SKM-1 treated with dmso at 0.1 percent for 144 hours (cell line): ENCODE measurements around the gene SRRM3.
A peak's percentile ranks its signal among the peaks of the same experiment; 100 is the strongest.
"Not testable (repeated sequence)": the region's sequence is repeated elsewhere in the genome, so short reads cannot be mapped to it uniquely, and the experiment has no call there.

Experiments used
- DNase-seq: peaks from one replicate; lab custom pipeline; 2025; ENCODE audit not compliant: unreplicated experiment; lab: John Stamatoyannopoulos, UW

Gene SRRM3

DNA sequence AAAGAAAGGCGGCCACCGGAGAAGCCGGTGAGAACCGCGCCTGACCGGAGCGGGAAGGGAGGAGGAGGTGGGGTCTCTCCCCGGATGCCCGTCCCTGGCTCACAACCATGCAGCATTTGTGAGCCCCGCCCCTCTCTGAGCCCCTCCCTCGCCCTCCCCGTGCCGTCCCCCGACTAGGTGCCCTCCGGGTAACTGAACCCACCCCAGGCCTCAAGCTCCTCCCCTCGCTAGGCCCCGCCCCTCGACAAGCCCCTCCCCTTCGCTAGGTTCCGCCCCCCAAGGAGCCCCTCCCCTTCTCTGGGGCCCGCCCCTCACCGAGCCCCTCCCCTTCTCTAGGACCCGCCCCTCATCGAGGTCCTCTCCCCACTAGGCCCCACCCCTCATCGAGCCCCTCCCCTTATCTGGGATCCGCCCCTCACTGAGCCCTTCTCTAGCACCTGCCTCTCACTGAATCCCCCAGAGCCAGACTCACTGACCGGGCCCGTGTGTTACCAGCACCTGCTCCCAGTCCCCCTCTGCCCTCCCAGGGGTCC, 58.5 kb downstream of the SRRM3 start:
- no peak for DNase-seq

DNA sequence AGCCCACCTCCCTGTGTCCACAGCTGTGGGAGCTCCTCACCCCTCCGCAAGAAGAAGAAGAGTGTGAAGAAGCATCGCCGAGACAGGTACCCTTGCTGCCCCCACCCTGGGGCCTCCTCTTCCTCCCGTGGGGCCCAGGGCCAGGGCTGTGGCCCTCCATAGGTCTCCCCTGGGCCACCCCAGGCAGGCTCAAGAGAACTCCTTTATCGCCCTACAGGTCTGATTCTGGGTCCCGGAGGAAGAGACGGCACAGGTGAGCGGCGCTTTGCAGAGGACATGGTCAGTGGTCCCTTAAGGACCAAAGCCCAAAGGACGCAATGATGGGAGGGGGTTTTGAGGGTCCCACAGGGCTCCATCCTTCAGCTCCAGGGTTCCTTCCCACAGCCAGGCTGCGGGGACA, 59.6 kb downstream of the SRRM3 start:
- no peak for DNase-seq

DNA sequence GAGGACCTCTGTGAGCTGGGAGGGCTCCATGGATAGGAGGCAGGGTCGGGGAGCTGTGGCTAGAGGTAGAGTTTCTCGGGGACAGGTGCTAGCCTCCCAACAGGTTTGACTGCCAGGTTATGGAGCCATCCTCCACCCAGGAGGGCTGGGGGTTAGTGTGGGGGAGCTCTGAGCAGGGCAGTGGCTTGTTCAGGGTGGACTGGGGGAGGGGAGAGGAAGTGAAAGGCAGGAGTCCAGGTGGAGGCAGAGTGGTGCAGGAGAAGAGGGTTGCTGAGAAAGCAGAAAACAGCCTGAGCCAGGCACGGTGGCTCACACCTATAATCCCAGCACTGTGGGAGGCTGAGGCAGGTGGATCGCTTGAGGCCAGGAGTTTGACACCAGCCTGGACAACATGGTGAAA, 60.2 kb downstream of the SRRM3 start:
- DNase-seq, result no peak

DNA sequence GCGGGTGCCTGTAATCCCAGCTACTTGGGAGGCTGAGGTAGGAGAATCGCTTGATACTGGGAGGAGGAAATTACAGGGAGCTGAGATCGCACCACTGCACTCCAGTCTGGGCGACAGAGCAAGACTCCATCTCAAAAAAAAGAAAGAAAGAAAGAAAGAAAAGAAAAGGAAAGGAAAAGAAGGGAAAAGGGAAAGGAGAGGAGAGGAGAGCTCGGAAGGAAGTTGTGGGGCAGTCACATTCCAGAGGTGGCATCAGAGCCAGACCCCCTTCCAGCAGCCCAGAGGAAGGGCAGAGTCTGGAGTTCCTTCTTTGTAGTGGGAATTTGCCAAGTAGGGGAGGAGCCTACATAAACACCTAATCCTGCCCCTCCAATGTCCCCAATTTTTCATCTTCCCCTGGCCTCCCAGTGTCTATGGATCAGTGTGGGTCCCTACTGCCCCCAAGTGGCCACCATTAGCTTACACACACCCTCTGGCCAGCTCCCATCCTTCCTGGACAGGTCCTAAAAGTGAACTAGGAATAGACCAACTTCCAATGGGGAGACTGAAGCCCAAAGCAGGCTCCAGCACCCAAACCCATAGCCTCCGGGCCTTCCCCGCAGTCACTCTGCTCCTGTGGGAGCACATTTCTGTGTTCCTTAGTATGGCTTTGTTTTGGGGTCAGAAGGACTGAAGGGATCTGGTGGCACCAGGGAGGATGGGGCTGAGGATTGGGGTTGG, 61.1 kb downstream of the SRRM3 start:
- peak; percentile 40 for DNase-seq

DNA sequence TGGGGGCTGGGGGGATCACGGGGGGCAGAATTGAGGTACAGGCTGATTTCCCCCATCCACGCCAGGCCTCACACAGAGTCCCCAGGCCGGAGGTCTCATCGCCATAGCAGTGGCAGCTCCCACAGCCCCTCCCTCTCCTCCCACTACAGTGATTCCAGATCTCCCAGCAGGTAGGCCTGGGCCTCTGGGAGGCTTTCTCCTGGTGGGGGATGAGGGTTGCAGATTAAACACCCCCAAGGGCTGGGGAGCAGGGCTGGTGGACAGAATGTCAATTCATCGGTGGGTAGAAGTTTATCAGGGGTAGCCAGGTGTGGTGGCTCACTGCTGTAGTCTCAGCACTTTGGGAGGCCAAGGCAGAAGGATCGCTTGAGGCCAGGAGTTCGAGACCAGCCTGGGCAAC, 63.6 kb downstream of the SRRM3 start:
- no peak for DNase-seq

DNA sequence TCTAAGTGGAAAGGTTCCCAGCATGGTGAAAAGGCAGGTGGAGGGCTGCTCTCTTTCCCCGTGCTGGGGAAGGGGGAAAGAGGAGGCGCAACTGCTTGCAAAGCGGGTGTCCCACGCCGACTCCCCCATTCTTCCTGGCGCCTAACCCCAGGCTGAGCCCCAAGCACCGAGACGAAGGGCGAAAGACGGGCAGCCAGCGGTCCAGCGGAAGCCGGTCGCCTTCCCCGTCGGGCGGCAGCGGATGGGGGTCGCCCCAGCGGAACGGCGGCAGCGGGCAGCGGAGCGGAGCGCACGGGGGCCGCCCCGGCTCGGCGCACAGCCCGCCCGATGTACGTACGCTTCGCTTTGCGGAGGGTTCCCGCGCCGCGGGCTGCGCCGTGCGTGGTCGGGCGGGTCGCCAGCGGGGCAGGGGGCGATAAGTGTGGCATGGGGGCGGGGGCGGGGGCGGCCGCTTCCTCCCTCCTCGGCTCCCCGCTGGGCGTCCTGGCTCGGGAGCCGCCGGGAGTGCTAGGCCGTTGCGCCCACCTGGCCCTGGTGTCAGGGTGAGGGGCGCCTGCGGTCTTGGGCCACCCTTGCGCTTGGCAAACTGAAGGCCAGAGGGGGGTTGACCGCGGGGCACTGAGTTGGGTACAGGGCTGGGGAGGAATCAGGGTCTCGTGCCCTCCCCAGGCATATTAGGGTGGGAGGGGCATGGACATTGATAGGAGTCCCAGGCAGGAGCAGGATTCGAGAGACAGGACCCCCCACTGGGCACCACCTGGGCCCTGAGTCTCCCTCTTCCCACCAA, 65.6 kb downstream of the SRRM3 start:
- DNase-seq, result no peak

DNA sequence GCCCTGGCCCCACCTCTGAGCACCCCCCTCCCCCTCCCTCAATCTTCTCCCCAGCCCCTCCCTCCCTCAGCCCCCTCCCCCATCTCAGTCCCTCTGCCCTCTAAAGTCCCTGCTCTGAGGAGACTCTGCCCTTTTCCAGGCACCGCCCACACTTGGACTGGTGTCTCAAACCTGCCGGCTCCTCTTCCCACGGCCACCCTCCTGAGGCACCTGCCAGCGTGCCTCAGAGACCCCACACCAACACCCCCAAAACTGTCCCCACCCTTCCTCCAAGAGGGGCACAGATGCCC, 66.1 kb downstream of the SRRM3 start:
- no peak for DNase-seq

DNA sequence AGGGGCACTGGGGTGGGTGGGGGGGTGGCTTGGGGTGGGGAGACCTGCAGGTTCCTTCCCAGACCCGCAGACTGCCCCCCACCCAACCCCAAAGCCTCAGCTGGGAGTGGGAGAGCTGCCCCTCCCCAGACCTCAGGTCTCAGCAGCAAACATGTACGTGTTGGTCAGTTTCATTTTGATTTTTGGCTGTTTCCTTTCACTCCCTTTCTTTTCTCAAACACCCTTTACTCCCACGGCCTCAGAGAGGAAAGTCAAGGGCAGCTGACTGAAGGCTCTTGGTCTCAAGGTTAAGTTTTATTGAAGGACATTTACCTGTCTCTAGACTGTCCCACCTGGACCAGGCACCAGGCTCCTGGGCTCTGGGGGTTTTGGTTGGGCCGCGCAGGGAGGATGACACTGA, 66.7 kb downstream of the SRRM3 start:
- DNase-seq, result no peak

DNA sequence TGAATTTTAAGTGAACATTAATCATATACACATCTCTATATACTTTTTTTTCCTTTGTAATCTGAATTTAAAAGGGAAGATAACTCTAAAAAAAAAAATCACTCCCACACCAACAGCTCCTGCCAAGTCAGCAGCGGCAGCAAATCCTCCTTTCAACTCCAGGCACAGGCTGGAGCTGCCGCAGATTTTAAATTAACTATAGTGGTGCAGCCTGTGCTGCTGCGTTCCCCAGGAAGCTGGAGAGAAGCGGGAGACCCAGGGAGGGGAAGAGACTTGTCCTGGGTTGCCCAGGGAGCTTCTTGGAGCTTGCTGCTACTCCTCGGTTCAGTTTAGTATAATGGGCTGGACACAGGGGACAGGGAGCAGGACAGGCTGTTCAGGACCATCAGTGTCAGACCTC, 68.2 kb downstream of the SRRM3 start:
- no peak for DNase-seq

DNA sequence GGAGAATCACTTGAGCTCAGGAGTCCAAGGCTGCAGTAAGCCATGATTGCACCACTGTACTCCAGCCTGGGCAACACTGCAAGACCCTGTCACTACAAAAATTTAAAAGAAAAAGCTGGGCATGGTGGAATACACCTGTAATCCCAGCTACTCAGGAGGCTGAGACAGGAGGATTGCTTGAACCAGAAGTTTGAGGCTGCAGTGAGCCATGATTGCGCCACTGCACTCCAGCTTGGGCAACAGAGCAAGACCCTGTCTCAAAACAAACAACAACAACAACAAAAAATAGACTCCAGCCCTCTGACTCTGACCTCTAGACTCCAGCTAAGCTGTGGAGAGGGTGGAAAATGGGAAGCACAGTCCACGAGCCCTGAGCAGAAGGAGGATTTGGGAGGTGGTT, 69.7 kb downstream of the SRRM3 start:
- not testable (repeated sequence) for DNase-seq

DNA sequence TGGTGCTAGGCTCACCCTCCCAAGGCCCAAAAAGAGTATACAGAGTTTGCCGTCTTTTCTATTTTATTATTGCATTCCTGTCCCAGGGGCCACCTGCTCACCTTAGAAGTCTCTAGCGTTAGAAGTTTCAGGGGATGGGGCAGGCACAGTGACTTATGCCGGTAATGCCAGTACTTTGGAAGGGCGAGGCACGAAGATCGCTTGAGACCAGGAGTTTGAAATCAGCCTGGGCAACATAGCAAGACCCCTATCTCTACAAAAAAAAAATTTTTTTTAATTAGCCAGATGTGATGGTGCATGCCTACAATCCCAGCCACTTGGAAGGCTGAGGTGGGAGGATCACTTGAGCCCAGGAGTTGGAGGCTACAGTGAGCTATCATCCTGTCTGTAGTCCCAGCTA, 70.4 kb downstream of the SRRM3 start:
- DNase-seq, result no peak

DNA sequence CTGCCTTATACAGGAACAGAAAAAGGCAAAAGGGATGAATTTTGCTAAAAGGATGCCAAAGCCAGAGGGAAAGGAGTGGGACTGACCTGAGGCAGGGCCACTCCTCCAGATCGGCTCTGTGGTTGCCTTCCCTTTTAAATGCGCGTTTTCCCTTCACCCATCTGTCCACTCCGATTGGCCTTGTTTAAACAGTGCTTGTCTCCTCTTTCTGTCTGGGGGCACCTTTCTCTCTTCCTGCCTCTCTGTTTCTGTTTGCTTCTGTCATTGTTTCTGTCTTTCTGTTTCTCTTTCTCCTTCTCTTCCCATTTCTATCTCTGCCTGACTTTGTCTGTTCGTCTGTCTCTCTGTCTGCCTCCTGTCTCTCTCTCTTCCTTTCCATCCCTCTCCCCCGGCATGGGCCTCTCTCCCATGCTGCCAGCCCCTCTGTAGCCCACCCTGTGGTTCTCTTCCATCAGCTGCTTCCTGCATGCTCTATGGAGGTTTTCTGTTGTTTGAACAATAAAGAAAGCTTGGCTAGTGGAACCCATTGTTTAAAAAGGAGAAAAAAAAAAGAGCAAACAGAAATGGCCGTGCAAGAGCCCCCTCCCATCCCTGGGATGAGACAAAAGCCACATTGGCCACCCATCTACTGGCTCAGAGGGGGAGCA, 71.3 kb downstream of the SRRM3 start:
- no peak for DNase-seq

DNA sequence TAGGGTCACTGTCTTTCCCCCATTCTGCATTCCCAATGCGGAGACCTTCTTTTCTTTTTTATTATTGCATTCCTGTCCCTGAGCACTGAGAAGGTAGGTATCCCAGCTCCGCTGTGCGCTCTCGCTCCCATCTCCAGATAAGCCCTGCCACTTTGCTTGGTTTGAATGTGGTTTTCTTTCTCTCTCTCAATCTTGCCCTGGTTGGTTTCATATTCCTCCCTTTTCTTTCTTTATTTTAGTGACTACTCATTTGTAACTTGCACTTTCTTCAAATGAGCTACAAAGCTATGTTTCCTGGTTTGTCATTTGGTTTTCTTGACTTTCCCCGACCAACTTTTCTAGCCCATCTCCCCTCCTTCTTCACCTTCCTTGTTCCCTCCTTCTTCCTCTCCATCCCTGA, 71.8 kb downstream of the SRRM3 start:
- no peak for DNase-seq

DNA sequence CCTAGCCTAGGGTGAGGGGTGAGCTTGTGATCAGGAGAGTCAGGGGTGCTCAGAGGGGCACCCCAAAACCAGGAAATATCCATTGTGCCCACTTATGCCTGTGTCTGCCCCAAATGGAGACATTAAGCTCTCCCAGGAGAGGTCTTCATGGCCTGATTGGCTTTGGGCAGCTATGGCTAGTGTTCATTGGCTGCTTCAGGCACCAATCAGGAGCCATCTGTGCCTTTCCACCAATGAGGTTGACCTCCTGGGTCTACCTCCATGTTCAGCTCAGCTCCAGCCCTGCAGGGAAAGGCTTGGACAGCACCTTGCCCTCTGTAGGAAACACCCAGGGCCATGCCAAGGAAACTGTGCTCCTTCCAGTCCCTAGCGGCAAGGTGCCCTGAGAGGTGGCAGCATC, 76.8 kb downstream of the SRRM3 start:
- DNase-seq, result no peak

DNA sequence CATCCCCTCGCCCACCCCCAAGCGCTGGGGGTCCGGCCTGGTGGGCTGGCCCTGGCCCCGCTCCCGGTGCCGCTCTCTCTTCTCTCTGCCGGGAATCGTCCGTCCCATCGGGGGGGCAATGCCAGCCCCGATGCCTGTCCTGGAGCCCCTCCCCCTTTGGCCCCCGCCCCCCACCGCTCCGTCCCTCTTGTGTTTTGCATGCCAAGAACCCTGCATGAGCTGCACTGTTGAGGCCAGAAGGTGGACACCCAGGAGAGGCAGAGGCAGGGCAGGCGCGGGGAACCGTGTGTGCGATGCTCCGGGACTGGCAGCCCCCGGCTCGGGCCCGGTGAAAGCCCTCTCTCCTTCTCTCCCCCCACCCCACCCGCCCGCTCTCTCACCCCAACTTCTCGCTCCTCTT, 78.7 kb downstream of the SRRM3 start:
- no peak for DNase-seq

DNA sequence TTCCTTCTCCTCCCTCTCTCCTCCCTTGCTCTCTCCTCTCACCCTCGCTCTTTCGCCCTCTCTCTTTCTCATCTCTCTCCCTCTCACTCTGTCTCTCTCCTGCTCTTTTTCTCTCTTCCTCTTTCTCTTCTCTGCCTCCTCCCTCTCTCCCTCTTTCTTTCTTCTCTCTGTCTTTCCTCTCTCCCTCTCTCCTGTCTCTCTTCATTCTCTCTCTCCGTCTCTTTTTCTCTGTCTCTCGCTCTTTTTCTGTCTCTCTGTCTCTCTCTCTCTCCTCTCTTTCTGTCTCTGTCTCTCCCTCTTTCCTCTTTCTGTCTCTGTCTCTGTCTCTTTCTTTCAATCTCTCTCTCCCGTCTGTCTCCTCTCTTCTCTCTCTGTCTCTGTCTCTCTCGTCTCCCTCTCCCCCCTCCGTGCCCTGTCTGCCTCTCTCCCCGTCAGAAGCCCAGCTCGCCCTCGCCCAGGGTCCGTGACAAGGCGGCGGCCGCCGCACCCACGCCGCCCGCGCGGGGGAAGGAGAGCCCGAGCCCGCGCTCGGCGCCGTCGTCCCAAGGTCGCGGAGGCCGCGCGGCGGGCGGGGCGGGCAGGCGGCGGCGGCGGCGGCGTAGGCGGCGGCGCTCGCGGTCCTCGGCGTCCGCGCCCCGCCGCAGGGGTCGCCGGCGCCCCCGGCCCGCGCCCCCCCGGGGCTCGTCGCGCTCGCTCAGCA, 79.5 kb downstream of the SRRM3 start:
- DNase-seq, result no peak

DNA sequence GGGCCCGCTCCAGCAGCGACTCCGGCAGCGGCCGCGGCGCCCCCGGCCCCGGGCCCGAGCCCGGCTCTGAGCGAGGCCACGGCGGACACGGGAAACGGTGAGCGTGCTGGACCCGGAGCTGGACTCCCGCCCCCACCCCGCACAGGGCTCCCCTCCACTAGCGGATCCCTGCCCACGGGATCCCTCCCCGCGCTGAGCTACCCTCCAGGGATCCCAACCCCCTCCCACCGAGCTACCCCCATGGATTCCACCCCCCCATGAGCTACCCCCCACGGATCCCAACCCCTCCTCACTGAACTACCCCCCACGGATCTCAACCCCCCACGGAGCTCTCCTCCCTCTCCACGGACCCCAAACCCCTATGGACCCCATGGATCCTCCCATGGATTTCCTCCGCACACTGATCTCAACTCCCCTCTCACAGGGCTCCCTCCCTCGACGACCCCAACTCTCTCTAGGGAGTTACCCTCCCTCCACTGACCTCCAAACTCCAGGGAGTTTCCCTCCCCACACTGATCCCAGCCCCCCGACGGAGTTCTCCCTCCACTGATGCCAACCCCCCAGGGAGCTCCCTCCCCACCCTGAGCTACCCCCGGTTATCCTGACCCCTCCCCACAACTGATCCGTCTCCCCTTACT, 80.1 kb downstream of the SRRM3 start:
- DNase-seq, result no peak

DNA sequence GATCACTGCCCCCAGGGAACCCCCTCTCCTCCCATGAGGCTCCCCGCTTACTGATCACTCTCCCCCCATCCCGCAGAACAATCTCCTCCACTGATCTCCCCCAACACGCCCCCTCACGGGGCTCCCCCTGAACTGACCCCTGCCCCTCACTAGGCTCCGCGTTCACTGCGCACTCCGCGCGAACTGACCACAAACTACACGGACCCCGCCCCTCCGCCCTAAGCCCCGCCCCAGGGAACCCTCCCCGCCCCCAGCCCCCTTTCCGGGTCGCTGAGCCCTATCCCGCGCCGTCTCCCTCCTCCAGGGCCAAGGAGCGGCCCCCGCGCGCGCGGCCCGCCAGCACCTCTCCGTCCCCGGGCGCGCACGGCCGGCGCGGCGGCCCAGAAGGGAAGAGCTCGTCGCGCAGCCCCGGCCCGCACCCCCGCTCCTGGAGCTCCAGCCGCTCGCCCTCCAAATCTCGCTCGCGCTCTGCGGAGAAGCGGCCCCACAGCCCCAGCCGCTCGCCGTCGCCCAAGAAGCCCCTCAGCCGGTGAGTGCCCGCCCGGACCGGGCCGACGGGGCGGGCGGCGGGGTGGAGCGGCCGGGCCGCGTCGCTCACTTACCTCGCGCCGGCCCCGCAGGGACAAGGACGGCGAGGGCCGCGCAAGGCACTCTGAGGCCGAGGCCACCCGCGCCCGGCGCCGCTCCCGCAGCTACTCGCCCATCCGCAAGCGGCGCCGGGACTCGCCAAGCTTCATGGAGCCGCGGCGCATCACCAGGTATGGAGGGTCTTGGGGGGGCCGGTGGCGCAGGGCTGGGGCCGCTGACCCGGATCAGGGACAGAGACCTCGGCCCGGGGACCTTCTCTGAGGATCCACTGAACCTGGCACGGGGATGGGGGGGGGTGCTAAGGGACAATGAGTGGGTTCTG, 80.9 kb downstream of the SRRM3 start:
- DNase-seq, result no peak

DNA sequence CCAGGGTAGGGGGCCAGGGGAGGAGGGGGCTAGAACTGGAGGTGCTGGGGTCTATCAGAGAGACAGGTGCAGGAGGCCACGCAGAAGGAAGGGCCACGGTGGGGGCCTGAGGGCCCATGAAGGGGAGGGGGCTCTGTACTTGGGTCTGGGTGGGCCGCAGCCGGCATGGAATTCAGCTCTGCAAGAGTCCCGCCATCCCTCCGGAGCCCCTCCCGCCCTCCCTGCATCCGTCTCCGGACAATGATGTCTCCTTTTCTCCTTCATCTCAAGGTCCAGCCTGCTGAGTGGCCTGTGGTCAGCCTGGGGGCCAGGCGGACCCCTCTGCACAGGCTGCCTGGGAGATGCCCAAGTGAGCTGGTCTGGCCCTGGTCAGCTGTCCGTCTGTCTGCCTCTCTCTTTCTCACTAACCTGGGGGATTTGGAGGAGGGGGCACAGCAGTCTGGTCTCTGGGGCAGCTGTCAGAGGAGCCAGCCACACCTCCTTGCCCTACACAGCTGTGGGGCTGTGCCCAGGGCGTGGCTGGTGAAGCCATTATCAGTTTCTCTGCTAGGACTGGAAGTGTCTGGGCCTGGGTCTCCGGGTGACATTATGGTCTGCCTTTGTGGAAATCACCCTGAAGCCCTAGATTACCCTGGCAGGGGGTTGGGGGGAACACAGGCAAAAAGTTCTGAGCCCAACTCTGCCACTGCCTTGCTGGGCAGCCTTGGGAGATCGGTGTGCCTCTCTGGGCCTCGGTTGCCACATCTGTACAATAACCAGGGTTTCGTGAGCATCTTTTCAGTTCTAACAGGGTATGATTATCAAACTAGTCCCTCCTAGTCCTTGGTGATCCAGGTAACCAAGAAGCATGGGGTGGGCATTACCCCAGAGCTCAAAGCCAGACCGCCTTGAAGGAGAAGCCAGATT, 81.8 kb downstream of the SRRM3 start:
- no peak for DNase-seq
